HG03565 (cell line): Measurements from ENCODE around the gene HNF1B.

Source experiments
- ATAC-seq: cut with Tn5 transposase; IDR thresholded peaks from one replicate; pipeline ENCODE4 v1.9.1; 2021; ENCODE audit warnings: mild to moderate bottlenecking, moderate library complexity; ENCODE audit not compliant: unreplicated experiment

HNF1B gene

GRCh38 chr17:37637956-37638355, 106.9 kb downstream of the HNF1B start:
- no peak for ATAC-seq
